ENCODE data around the gene AIF1. TPM values are rescaled to one million over a fixed set of nuclear protein-coding genes. Genes with fewer than 3 reads are reported as not detected.
"Not testable (repeated sequence)": the region's sequence is repeated elsewhere in the genome, so short reads cannot be mapped to it uniquely, and the experiment has no call there.

Gene AIF1
- polyA plus RNA-seq, 3 donors from 2014 or later, result 6.6 to 44.1 (median 40.3) TPM

- Mint-ChIP-seq H3K9me3 (no peaks in the 10 kb centered on the region), H3K4me1 (peaks cover 80 to 85% of the 10 kb centered on the region in 2 donors), H3K27ac (peak overlapping the region; percentile 88 to 94 (median 91)), H3K27me3 (ENCODE audit: low read depth in 3 of 3) (peaks cover 3 to 5% (median 5%) of the 10 kb centered on the region in 3 donors), H3K4me3 (peak overlapping the region; percentile 61 to 86 (median 73)), H3K36me3 (peaks cover 8 to 24% (median 19%) of the 10 kb centered on the region in 3 donors)
- peak in 1 of 3 donors; percentile 34 for DNase-seq
Measured at GRCh38 chr6:31586599-31587281, 28.3 kb upstream of the AIF1 start.

- Mint-ChIP-seq H3K9me3 (no peaks in the 10 kb centered on the region), H3K4me1 (peaks cover 80 to 85% of the 10 kb centered on the region in 2 donors), H3K27ac (peak overlapping the region; percentile 89 to 91 (median 91)), H3K4me3 (peak overlapping the region; percentile 56 to 83 (median 80)), H3K27me3 (ENCODE audit: low read depth in 3 of 3) (peaks cover 6 to 12% (median 9%) of the 10 kb centered on the region in 3 donors), H3K36me3 (peaks cover 5 to 18% (median 16%) of the 10 kb centered on the region in 3 donors)
- DNase-seq, result no peak
Measured at GRCh38 chr6:31587791-31588777, 26.9 kb upstream of the AIF1 start.

- peaks cover 8 to 14% (median 14%) of the 10 kb centered on the region in 3 donors for H3K27me3 Mint-ChIP-seq (ENCODE audit: low read depth in 3 of 3)
- H3K36me3 Mint-ChIP-seq, result peaks cover 5 to 18% (median 16%) of the 10 kb centered on the region in 3 donors
- H3K9me3 Mint-ChIP-seq, result no peaks in the 10 kb centered on the region
- DNase-seq, result no peak
- peak overlapping the region in 5 of 6 donors; percentile 63 to 79 (median 67) for H3K27ac Mint-ChIP-seq
- peak overlapping the region; percentile 26 to 57 (median 33) for H3K4me3 Mint-ChIP-seq
- H3K4me1 Mint-ChIP-seq, result peaks cover 88 to 91% of the 10 kb centered on the region in 2 donors
Measured at GRCh38 chr6:31588871-31589650, 26.0 kb upstream of the AIF1 start.

DNA sequence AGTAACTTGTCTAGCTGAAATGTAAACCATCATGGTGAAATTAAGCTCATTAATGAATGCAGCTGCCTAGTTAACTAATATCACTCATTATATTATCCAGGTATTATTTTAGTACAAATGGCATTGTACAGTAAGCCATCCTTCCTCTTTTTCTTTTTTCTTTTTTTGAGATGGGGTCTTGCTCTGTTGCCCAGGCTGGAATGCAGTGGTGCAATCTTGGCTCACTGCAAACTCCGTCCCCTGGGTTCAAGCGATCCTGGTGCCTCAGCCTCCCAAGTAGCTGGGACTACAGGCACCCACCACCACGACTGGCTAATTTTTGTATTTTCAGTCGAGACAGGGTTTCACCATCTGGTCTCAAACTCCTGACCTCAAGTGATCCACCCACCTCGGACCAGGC lies 24.3 kb upstream of the AIF1 start:
- peak overlapping the region in 4 of 5 donors; percentile 9 to 38 (median 35) for H3K4me3 Mint-ChIP-seq
- peaks cover 85 to 90% of the 10 kb centered on the region in 2 donors for H3K4me1 Mint-ChIP-seq
- H3K27me3 Mint-ChIP-seq (ENCODE audit: low read depth in 3 of 3), result peaks cover 8 to 14% (median 14%) of the 10 kb centered on the region in 3 donors
- peaks cover 5 to 16% (median 15%) of the 10 kb centered on the region in 3 donors for H3K36me3 Mint-ChIP-seq
- H3K9me3 Mint-ChIP-seq, DNase-seq: not testable (repeated sequence)
- H3K27ac Mint-ChIP-seq, result peak overlapping the region in 4 of 6 donors; percentile 32 to 80 (median 72)

DNA sequence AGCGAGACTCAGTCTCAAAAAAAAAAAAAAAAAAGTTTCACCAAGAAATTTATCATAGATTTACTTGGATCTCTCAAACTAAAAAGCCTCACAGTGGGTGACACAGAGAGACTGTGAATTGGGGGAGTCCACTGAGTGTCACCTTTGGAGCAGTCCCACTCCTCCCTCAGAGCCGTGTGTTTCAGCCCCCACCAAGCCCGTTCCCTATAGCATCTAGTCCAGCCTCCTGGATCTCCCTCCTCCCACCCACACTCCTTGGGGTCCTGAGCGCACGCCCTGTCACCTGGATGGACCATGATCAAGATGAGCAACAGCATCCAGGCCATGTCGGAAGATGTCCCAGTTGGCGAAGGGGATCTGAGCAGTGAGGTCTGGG lies 22.6 kb upstream of the AIF1 start:
- Mint-ChIP-seq H3K4me1 (peaks cover 78 to 83% of the 10 kb centered on the region in 2 donors), H3K36me3 (peaks cover 5 to 16% (median 15%) of the 10 kb centered on the region in 3 donors), H3K9me3 (no peaks in the 10 kb centered on the region), H3K27me3 (ENCODE audit: low read depth in 3 of 3) (peaks cover 8 to 16% (median 15%) of the 10 kb centered on the region in 3 donors), H3K27ac (peak overlapping the region; percentile 88 to 97 (median 97)), H3K4me3 (peak overlapping the region; percentile 87 to 93 (median 91))
- DNase-seq, result no peak

GRCh38 chr6:31597006-31597405 lies 18.0 kb upstream of the AIF1 start:
- no peak overlapping the region for H3K4me3 Mint-ChIP-seq
- no peaks in the 10 kb centered on the region for H3K9me3 Mint-ChIP-seq
- peak overlapping the region in 5 of 6 donors; percentile 43 to 71 (median 52) for H3K27ac Mint-ChIP-seq
- H3K36me3 Mint-ChIP-seq, result no peaks in the 10 kb centered on the region
- peaks cover 6 to 14% (median 12%) of the 10 kb centered on the region in 3 donors for H3K27me3 Mint-ChIP-seq (ENCODE audit: low read depth in 3 of 3)
- DNase-seq, result peak; percentile 67 to 75 (median 71)
- H3K4me1 Mint-ChIP-seq, result peaks cover 45 to 49% of the 10 kb centered on the region in 2 donors

DNA sequence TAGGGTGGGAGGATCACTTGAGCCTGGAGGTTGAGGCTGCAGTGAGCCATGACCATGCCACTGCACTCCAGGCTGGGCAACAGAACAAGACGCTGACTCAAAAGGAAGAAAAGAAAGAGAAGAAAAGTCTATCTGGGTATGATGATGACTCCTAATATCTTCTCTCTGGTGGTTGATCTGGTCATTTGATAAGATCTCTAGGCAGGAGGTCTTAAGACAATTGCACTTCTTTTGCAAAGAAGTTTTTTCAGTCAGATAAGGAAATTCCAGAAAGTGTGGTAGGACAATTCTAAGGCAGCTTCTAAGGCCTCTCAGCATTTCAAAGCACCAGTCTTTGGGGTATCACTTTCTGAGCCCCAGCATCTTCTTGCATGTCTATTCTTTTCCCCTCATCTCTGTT lies 7.7 kb upstream of the AIF1 start:
- H3K36me3 Mint-ChIP-seq, result no peaks in the 10 kb centered on the region
- H3K4me3 Mint-ChIP-seq, result no peak overlapping the region
- DNase-seq, result no peak
- peaks cover 0 to 7% (median 6%) of the 10 kb centered on the region in 3 donors for H3K27me3 Mint-ChIP-seq (ENCODE audit: low read depth in 3 of 3)
- no peaks in the 10 kb centered on the region for H3K4me1 Mint-ChIP-seq
- H3K9me3 Mint-ChIP-seq, result no peaks in the 10 kb centered on the region
- no peak overlapping the region for H3K27ac Mint-ChIP-seq

DNA sequence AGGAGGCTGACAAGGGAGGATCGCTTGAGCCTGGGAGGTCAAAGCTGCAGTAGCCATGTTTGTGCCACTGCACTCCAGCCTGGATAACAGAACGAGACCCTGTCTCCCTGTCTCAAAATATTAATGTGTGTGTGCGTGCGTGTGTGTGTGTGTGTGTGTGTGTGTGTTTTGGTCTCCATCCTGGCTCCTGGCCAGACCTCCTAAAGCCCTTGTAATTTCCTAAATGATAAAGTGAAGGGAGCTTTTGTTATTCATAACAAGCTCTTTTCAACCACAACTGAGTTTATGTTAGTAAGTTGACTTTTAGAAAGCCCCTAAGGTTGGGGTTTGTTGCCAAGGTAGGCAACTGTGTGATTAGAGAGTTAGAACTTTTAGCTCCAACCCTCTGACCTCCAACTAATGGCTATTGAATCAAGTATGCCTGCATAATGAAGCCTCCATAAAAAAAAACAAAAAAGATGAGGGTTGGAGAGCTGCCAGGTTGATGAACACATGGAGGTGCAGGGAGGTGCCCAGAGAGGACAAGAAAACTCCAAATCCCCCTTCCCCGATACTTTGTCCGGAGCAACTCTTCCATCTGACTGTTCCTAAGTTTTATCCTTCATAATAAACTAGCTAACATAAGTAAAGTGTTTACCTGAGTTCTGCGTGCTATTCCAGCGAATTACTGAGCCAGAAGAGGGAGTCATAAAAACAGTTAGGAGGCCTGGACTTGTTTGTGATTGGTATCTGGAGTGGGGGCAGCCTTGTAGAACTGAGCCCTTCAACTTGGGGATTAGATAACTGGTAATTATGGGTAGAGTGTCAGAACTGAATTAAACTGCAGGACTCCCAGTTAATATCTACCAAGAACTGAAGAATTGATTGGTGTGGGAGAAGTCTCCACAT lies 5.3 kb upstream of the AIF1 start:
- no peaks in the 10 kb centered on the region for H3K36me3 Mint-ChIP-seq
- H3K9me3 Mint-ChIP-seq, result no peaks in the 10 kb centered on the region
- DNase-seq, result no peak
- H3K4me3 Mint-ChIP-seq, result no peak overlapping the region
- H3K27me3 Mint-ChIP-seq (ENCODE audit: low read depth in 3 of 3), result peaks cover 0 to 7% (median 2%) of the 10 kb centered on the region in 3 donors
- H3K4me1 Mint-ChIP-seq, result no peaks in the 10 kb centered on the region
- H3K27ac Mint-ChIP-seq, result no peak overlapping the region

DNA sequence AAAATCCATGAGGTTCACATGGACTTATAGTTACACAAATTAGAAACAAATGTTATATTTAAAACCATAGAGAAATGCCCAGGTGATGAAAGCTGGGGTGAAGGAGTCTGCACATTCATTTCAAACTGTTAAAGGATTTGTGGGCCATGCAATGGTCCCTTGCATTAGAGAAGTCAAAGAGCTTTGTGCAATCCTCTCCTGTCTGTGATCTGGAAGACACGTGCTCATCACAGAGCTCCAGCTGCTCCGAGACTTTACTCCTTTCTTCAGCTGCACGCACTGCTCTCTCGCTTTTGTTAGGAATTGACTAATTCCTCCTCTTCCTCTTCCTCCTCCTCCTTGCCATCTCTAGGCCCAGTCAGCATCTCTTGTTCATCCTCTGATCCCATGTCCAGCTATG lies 4.1 kb upstream of the AIF1 start:
- Mint-ChIP-seq H3K4me3 (no peak overlapping the region), H3K27me3 (ENCODE audit: low read depth in 3 of 3) (peaks cover 2 to 7% (median 2%) of the 10 kb centered on the region in 3 donors), H3K9me3 (no peaks in the 10 kb centered on the region), H3K4me1 (no peaks in the 10 kb centered on the region), H3K27ac (no peak overlapping the region), H3K36me3 (no peaks in the 10 kb centered on the region)
- no peak for DNase-seq

DNA sequence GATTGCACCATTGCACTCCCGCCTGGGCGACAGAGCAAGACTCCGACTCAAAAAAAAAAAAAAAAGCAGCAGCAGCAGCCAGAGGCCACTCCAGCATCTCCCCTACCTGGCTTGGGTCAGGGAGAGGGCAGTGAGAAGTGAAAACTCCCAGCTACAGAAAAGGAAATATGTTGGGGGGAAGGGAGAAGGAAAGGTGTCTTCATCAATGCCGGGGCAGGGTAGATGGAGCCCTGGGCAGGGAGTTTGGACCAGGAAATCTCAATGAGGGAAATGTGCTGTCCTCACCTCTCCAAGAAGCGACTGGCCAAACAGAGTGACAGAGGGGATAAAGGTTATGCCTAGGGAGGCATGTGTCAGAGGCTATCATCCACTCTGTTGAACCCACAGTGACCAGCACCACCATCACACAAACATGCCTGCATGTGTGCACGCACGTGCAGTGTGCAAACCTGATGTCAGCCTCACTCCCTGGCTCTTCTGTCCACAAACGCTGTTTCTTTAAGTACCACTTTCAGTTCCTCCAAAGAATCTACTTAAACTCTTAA lies 887 bp upstream of the AIF1 start:
- Mint-ChIP-seq H3K27me3 (ENCODE audit: low read depth in 3 of 3) (peaks cover 1 to 4% (median 2%) of the 10 kb centered on the region in 3 donors), H3K27ac (no peak overlapping the region), H3K36me3 (no peaks in the 10 kb centered on the region), H3K9me3 (no peaks in the 10 kb centered on the region), H3K4me3 (no peak overlapping the region), H3K4me1 (peaks cover 0 to 1% of the 10 kb centered on the region in 2 donors)
- DNase-seq, result no peak

GRCh38 chr6:31615748-31616147 lies 714 bp downstream of the AIF1 start:
- H3K4me1 Mint-ChIP-seq, result peaks cover 8% of the 10 kb centered on the region in 2 donors
- DNase-seq, result no peak
- H3K36me3 Mint-ChIP-seq, result no peaks in the 10 kb centered on the region
- H3K27me3 Mint-ChIP-seq (ENCODE audit: low read depth in 3 of 3), result peaks cover 6 to 12% (median 8%) of the 10 kb centered on the region in 3 donors
- no peak overlapping the region for H3K4me3 Mint-ChIP-seq
- H3K9me3 Mint-ChIP-seq, result no peaks in the 10 kb centered on the region
- H3K27ac Mint-ChIP-seq, result peak overlapping the region in 1 of 6 donors; percentile 5

DNA sequence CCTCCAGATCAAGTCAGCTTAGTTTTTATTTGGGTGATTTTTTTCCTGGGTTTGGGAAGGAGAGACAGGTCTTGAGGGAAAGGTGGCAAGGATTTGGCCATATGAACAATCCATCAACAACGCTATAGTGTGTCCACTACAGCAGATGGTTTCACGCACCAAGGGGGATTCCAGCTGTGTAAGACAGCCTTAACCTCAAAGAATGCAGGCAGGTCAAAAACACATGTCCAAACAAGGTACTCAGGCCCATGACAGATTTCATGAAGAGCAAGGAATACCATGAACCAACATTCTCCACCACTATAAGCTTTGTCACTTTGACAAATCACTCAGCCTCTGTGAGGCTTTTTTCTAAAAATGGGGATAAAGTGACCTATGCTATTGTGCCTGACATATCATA lies 2.0 kb downstream of the AIF1 start:
- no peak for DNase-seq
- no peaks in the 10 kb centered on the region for H3K9me3 Mint-ChIP-seq
- H3K4me3 Mint-ChIP-seq, result peak overlapping the region in 1 of 5 donors; percentile 46
- H3K27me3 Mint-ChIP-seq (ENCODE audit: low read depth in 3 of 3), result peaks cover 11 to 19% (median 14%) of the 10 kb centered on the region in 3 donors
- H3K4me1 Mint-ChIP-seq, result peaks cover 19% of the 10 kb centered on the region in 2 donors
- peak overlapping the region in 1 of 6 donors; percentile 63 for H3K27ac Mint-ChIP-seq
- no peaks in the 10 kb centered on the region for H3K36me3 Mint-ChIP-seq

All from immature natural killer cell (primary cell).